Chondrocyte (in vitro differentiated cells): ENCODE results near the gene KATNAL2. TPM values are rescaled to one million over a fixed set of nuclear protein-coding genes. Genes with fewer than 3 reads are reported as not detected.

Experiments
- DNase-seq: peaks from one replicate; pipeline ENCODE4 v3.0.0; 2021; ENCODE audit warnings: mixed read lengths, low spot score
- H3K27ac Mint-ChIP-seq: one replicate; pipeline ENCODE4 v1.8.0; 2021; ENCODE audit warnings: mild to moderate bottlenecking, moderate library complexity, mixed read lengths; ENCODE audit not compliant: unreplicated experiment
- H3K27me3 Mint-ChIP-seq: 2 replicates; pipeline ENCODE4 v1.8.0; 2021; ENCODE audit warnings: low read depth, mixed read lengths
- H3K36me3 Mint-ChIP-seq: 2 replicates; pipeline ENCODE4 v1.8.0; 2021; ENCODE audit warnings: low read depth, mixed read lengths
- H3K4me1 Mint-ChIP-seq: 2 replicates; pipeline ENCODE4 v1.8.0; 2021; ENCODE audit warnings: low read depth, mild to moderate bottlenecking, mixed read lengths
- H3K4me3 Mint-ChIP-seq: one replicate; pipeline ENCODE4 v1.8.0; 2021; ENCODE audit warnings: mild to moderate bottlenecking, moderate library complexity, mixed read lengths; ENCODE audit not compliant: unreplicated experiment
- H3K9me3 Mint-ChIP-seq: 2 replicates; pipeline ENCODE4 v1.8.0; 2021; ENCODE audit warnings: low read depth, mixed read lengths
- CTCF ChIP-seq: fragments of 200-600 bp; sonication (generic); IDR thresholded peaks from 2 replicates; pipeline ENCODE4 v1.5.0; 2021; ENCODE audit warnings: antibody characterized with exemption, mild to moderate bottlenecking, moderate library complexity
- total RNA-seq: library from RNA; stranded (reverse); gene quantifications from 3 replicates; pipeline ENCODE4 v1.2.1, GENCODE V29; 2021

KATNAL2 gene
- total RNA-seq, 1 donor from 2014 or later = 7.4 TPM

GRCh38 chr18:47143899-47144485 lies 226.6 kb downstream of the KATNAL2 start:
- Mint-ChIP-seq H3K4me3 (no peak overlapping the region), H3K36me3 (no peaks in the 10 kb centered on the region), H3K9me3 (no peaks in the 10 kb centered on the region), H3K27ac (no peak overlapping the region), H3K27me3 (no peaks in the 10 kb centered on the region), H3K4me1 (peaks cover 21% of the 10 kb centered on the region)
- DNase-seq = no peak
- TF ChIP-seq CTCF = no peak

- Mint-ChIP-seq H3K4me3 (no peak overlapping the region), H3K27ac (no peak overlapping the region), H3K27me3 (no peaks in the 10 kb centered on the region), H3K36me3 (no peaks in the 10 kb centered on the region), H3K4me1 (peaks cover 35% of the 10 kb centered on the region), H3K9me3 (no peaks in the 10 kb centered on the region)
- TF ChIP-seq CTCF = no peak
- DNase-seq = no peak
Measured at GRCh38 chr18:47146206-47146605, 228.8 kb downstream of the KATNAL2 start.

DNA sequence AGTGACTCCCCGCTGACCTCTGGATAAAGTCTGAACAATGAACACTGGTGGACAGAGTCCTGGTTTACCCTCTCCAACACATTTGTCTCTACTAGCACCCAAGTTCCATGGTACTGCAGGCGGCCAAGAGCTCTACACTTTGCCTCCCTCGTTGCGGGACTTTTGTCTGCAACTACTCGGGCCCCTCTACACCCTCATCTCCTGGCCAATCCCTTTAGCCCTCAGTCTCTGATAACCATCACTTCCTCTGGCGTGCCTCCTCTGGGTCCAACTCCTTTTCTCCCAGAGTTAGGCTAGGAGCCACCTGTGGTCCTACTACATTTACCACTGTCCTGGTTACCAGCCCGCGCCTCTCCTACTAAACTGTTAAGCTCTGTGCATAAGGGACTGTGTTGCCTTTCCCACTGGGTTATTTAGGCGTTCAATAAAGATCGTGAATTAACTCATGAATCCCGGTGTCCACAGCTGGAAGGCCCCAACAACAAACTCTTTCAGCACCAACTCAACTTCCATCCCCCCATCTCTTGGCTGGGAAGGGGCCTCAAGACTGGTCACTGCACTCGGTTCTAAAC lies 232.1 kb downstream of the KATNAL2 start:
- DNase-seq = no peak
- peaks cover 32% of the 10 kb centered on the region for H3K4me1 Mint-ChIP-seq
- peaks cover 3% of the 10 kb centered on the region for H3K36me3 Mint-ChIP-seq
- no peaks in the 10 kb centered on the region for H3K27me3 Mint-ChIP-seq
- no peaks in the 10 kb centered on the region for H3K9me3 Mint-ChIP-seq
- H3K27ac Mint-ChIP-seq = peak overlapping the region; percentile 93
- no peak for TF ChIP-seq CTCF
- H3K4me3 Mint-ChIP-seq = peak overlapping the region; percentile 90

DNA sequence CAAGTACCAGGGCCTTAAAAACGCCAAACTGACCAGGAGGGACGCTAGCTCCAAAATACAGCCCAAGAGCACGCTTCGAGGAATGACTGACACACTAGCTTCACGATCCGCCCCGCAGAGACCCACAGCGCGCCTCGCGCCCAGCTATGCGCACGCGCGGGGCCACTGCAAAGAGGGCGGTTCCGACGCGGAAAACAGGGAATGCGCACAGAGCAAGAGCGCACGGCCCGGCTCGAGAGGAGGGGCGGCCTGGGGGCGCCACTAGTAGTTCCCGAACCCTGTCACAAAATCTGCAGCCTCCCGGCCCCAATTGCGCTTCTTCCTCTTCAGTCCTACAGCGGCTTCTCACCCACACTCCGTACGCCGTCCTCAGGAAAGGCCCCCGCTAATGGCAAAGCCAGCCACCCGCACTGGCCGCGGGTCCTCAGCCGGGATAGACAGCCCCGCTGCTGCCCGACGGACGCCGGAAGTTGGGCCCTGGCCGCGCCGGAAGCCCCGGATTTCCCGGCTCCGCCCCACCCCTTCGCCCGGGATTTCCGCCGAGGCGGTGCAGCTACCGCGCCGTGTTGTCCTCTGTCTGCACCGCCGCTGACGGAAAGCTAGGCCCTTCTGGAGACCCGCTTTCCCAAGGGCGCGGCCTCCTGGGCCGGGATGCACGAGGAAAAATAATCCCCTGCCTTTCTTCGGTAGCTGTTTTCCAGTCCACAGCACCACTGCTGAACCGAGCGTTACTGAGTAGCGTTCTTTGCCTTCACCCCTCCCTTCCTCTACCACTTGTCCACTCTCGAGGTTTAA lies 232.8 kb downstream of the KATNAL2 start, which contains the start of gene HDHD2:
TSS of gene HDHD2 (minus strand) at position 472 of the 795 bp plus-strand sequence. CDS start 14,061 bp downstream, outside the sequence.
- Mint-ChIP-seq H3K27me3 (no peaks in the 10 kb centered on the region), H3K4me1 (peaks cover 32% of the 10 kb centered on the region), H3K27ac (peak within 1 kb of the TSS; percentile 93), H3K36me3 (peaks cover 3% of the 10 kb centered on the region), H3K4me3 (peak within 1 kb of the TSS; percentile 90), H3K9me3 (no peaks in the 10 kb centered on the region)
- peak; percentile 19 for TF ChIP-seq CTCF
- DNase-seq = peak; percentile 95

DNA sequence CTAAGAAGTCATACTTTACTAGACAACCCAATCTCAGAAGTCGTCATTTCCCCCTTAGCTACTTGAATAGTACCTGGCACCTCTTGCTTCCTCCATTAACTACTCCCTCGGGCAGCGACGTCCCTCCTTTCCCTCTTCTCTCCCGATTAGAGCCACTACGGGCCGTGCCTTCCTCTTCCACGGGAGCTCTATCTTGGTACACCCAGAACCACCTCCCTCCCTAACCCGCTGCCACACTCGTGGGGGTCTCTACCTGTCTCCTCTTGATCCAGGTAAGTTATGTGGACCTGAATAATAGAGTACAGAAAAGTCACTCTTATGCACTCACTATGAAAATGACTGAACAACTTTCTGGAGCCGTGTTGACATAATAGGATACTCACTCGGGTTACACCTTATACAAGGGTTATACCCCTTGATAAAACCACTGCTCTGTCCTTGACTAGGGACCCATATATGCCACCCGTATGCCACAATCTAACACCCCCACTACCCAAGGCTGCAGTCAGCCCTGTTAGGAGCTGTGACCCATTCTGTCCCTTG lies 233.5 kb downstream of the KATNAL2 start:
- H3K9me3 Mint-ChIP-seq = no peaks in the 10 kb centered on the region
- H3K36me3 Mint-ChIP-seq = peaks cover 3% of the 10 kb centered on the region
- peak overlapping the region; percentile 93 for H3K27ac Mint-ChIP-seq
- no peak for DNase-seq
- H3K27me3 Mint-ChIP-seq = no peaks in the 10 kb centered on the region
- H3K4me1 Mint-ChIP-seq = peaks cover 32% of the 10 kb centered on the region
- peak overlapping the region; percentile 90 for H3K4me3 Mint-ChIP-seq
- no peak for TF ChIP-seq CTCF
